ENCODE results near the gene RPS19.

RPS19 gene

GRCh38 chr19:41894350-41894749 is 34.3 kb downstream of the RPS19 start:
- Histone ChIP-seq H3K9me3 (ENCODE audit: low read length) (no peaks in the 10 kb centered on the region), H3K27me3 (ENCODE audit: control insufficient read depth in 1 of 2, insufficient read depth in 2 of 2, low read length in 2 of 2) (no peaks in the 10 kb centered on the region), H3K27ac (ENCODE audit: low read depth, low read length) (no peak overlapping the region), H3K9ac (ENCODE audit: low read length) (no peak overlapping the region), H3K4me1 (ENCODE audit: insufficient read depth, low read length) (no peaks in the 10 kb centered on the region), H3K36me3 (ENCODE audit: insufficient read depth, low read length) (peaks cover 29% of the 10 kb centered on the region), H3K4me3 (ENCODE audit: low read depth in 1 of 2, low read length in 2 of 2) (no peak overlapping the region)

- Histone ChIP-seq H3K27ac (ENCODE audit: low read depth, low read length) (no peak overlapping the region), H3K9ac (ENCODE audit: low read length) (no peak overlapping the region), H3K36me3 (ENCODE audit: insufficient read depth, low read length) (peaks cover 32% of the 10 kb centered on the region), H3K27me3 (ENCODE audit: control insufficient read depth in 1 of 2, insufficient read depth in 2 of 2, low read length in 2 of 2) (no peaks in the 10 kb centered on the region), H3K4me1 (ENCODE audit: insufficient read depth, low read length) (no peaks in the 10 kb centered on the region), H3K9me3 (ENCODE audit: low read length) (no peaks in the 10 kb centered on the region), H3K4me3 (ENCODE audit: low read depth in 1 of 2, low read length in 2 of 2) (no peak overlapping the region)
Measured at GRCh38 chr19:41895745-41896580, 35.9 kb downstream of the RPS19 start.

GRCh38 chr19:41896581-41896942 is 36.5 kb downstream of the RPS19 start:
- Histone ChIP-seq H3K4me1 (ENCODE audit: insufficient read depth, low read length) (no peaks in the 10 kb centered on the region), H3K9me3 (ENCODE audit: low read length) (no peaks in the 10 kb centered on the region), H3K9ac (ENCODE audit: low read length) (no peak overlapping the region), H3K27me3 (ENCODE audit: control insufficient read depth in 1 of 2, insufficient read depth in 2 of 2, low read length in 2 of 2) (no peaks in the 10 kb centered on the region), H3K36me3 (ENCODE audit: insufficient read depth, low read length) (peaks cover 32% of the 10 kb centered on the region), H3K4me3 (ENCODE audit: low read depth in 1 of 2, low read length in 2 of 2) (no peak overlapping the region), H3K27ac (ENCODE audit: low read depth, low read length) (no peak overlapping the region)

- Histone ChIP-seq H3K9me3 (ENCODE audit: low read length) (no peaks in the 10 kb centered on the region), H3K4me3 (ENCODE audit: low read depth in 1 of 2, low read length in 2 of 2) (no peak overlapping the region), H3K9ac (ENCODE audit: low read length) (no peak overlapping the region), H3K27me3 (ENCODE audit: control insufficient read depth in 1 of 2, insufficient read depth in 2 of 2, low read length in 2 of 2) (no peaks in the 10 kb centered on the region), H3K36me3 (ENCODE audit: insufficient read depth, low read length) (peaks cover 38% of the 10 kb centered on the region), H3K4me1 (ENCODE audit: insufficient read depth, low read length) (no peaks in the 10 kb centered on the region), H3K27ac (ENCODE audit: low read depth, low read length) (no peak overlapping the region)
Measured at GRCh38 chr19:41897181-41897580, 37.1 kb downstream of the RPS19 start.

GRCh38 chr19:41897820-41898219 is 37.8 kb downstream of the RPS19 start:
- Histone ChIP-seq H3K27me3 (ENCODE audit: control insufficient read depth in 1 of 2, insufficient read depth in 2 of 2, low read length in 2 of 2) (no peaks in the 10 kb centered on the region), H3K27ac (ENCODE audit: low read depth, low read length) (no peak overlapping the region), H3K9me3 (ENCODE audit: low read length) (no peaks in the 10 kb centered on the region), H3K9ac (ENCODE audit: low read length) (no peak overlapping the region), H3K4me1 (ENCODE audit: insufficient read depth, low read length) (no peaks in the 10 kb centered on the region), H3K4me3 (ENCODE audit: low read depth in 1 of 2, low read length in 2 of 2) (no peak overlapping the region), H3K36me3 (ENCODE audit: insufficient read depth, low read length) (peaks cover 43% of the 10 kb centered on the region)

- H3K9ac ChIP-seq (ENCODE audit: low read length): no peak overlapping the region
- H3K27me3 ChIP-seq (ENCODE audit: control insufficient read depth in 1 of 2, insufficient read depth in 2 of 2, low read length in 2 of 2): no peaks in the 10 kb centered on the region
- no peak overlapping the region for H3K4me3 ChIP-seq (ENCODE audit: low read depth in 1 of 2, low read length in 2 of 2)
- no peaks in the 10 kb centered on the region for H3K4me1 ChIP-seq (ENCODE audit: insufficient read depth, low read length)
- peaks cover 47% of the 10 kb centered on the region for H3K36me3 ChIP-seq (ENCODE audit: insufficient read depth, low read length)
- H3K27ac ChIP-seq (ENCODE audit: low read depth, low read length): no peak overlapping the region
- H3K9me3 ChIP-seq (ENCODE audit: low read length): no peaks in the 10 kb centered on the region
Measured at GRCh38 chr19:41898235-41898634, 38.2 kb downstream of the RPS19 start.

- Histone ChIP-seq H3K4me1 (ENCODE audit: insufficient read depth, low read length) (no peaks in the 10 kb centered on the region), H3K9me3 (ENCODE audit: low read length) (no peaks in the 10 kb centered on the region), H3K9ac (ENCODE audit: low read length) (no peak overlapping the region), H3K4me3 (ENCODE audit: low read depth in 1 of 2, low read length in 2 of 2) (no peak overlapping the region), H3K36me3 (ENCODE audit: insufficient read depth, low read length) (peaks cover 63% of the 10 kb centered on the region), H3K27ac (ENCODE audit: low read depth, low read length) (no peak overlapping the region), H3K27me3 (ENCODE audit: control insufficient read depth in 1 of 2, insufficient read depth in 2 of 2, low read length in 2 of 2) (no peaks in the 10 kb centered on the region)
Measured at GRCh38 chr19:41901707-41902360, 41.8 kb downstream of the RPS19 start.

- Histone ChIP-seq H3K9me3 (ENCODE audit: low read length) (no peaks in the 10 kb centered on the region), H3K36me3 (ENCODE audit: insufficient read depth, low read length) (peaks cover 65% of the 10 kb centered on the region), H3K27me3 (ENCODE audit: control insufficient read depth in 1 of 2, insufficient read depth in 2 of 2, low read length in 2 of 2) (no peaks in the 10 kb centered on the region), H3K27ac (ENCODE audit: low read depth, low read length) (no peak overlapping the region), H3K4me1 (ENCODE audit: insufficient read depth, low read length) (no peaks in the 10 kb centered on the region), H3K9ac (ENCODE audit: low read length) (no peak overlapping the region), H3K4me3 (ENCODE audit: low read depth in 1 of 2, low read length in 2 of 2) (no peak overlapping the region)
Measured at GRCh38 chr19:41902594-41902993, 42.5 kb downstream of the RPS19 start.

- peaks cover 57% of the 10 kb centered on the region for H3K36me3 ChIP-seq (ENCODE audit: insufficient read depth, low read length)
- no peaks in the 10 kb centered on the region for H3K9me3 ChIP-seq (ENCODE audit: low read length)
- H3K4me1 ChIP-seq (ENCODE audit: insufficient read depth, low read length): no peaks in the 10 kb centered on the region
- H3K9ac ChIP-seq (ENCODE audit: low read length): no peak overlapping the region
- H3K27me3 ChIP-seq (ENCODE audit: control insufficient read depth in 1 of 2, insufficient read depth in 2 of 2, low read length in 2 of 2): no peaks in the 10 kb centered on the region
- no peak overlapping the region for H3K27ac ChIP-seq (ENCODE audit: low read depth, low read length)
- no peak overlapping the region for H3K4me3 ChIP-seq (ENCODE audit: low read depth in 1 of 2, low read length in 2 of 2)
Measured at GRCh38 chr19:41903193-41903953, 43.3 kb downstream of the RPS19 start.

- no peak overlapping the region for H3K4me3 ChIP-seq (ENCODE audit: low read depth in 1 of 2, low read length in 2 of 2)
- peaks cover 54% of the 10 kb centered on the region for H3K36me3 ChIP-seq (ENCODE audit: insufficient read depth, low read length)
- H3K9me3 ChIP-seq (ENCODE audit: low read length): no peaks in the 10 kb centered on the region
- H3K27me3 ChIP-seq (ENCODE audit: control insufficient read depth in 1 of 2, insufficient read depth in 2 of 2, low read length in 2 of 2): no peaks in the 10 kb centered on the region
- no peak overlapping the region for H3K9ac ChIP-seq (ENCODE audit: low read length)
- H3K4me1 ChIP-seq (ENCODE audit: insufficient read depth, low read length): no peaks in the 10 kb centered on the region
- no peak overlapping the region for H3K27ac ChIP-seq (ENCODE audit: low read depth, low read length)
Measured at GRCh38 chr19:41904118-41904870, 44.2 kb downstream of the RPS19 start.

Measured in muscle layer of colon (tissue), 2 donors.